Uterus (tissue), 2 donors: Measurements from ENCODE around the gene RPS6KB1.

Experiments used
- POLR2A ChIP-seq, 2 donors: fragments of 450-650 bp; IDR thresholded peaks; one replicate each; pipeline ENCODE4 v1.6.1; 2016; ENCODE audit warnings: antibody characterized with exemption in 2 of 2, mild to moderate bottlenecking in 1 of 2, moderate library complexity in 1 of 2
- TF ChIP-seq, protein P1 (sequence below), 4 experiments: fragments of 200-600 bp in 2 of 4; fragments of 450-650 bp in 2 of 4; sonication (generic) in 2 of 4; IDR thresholded peaks; one replicate each; pipeline ENCODE4 v1.5.1; 2016 to 2019; ENCODE audit warnings: antibody characterized with exemption in 4 of 4, mild to moderate bottlenecking in 2 of 4, moderate library complexity in 1 of 4

DNA sequence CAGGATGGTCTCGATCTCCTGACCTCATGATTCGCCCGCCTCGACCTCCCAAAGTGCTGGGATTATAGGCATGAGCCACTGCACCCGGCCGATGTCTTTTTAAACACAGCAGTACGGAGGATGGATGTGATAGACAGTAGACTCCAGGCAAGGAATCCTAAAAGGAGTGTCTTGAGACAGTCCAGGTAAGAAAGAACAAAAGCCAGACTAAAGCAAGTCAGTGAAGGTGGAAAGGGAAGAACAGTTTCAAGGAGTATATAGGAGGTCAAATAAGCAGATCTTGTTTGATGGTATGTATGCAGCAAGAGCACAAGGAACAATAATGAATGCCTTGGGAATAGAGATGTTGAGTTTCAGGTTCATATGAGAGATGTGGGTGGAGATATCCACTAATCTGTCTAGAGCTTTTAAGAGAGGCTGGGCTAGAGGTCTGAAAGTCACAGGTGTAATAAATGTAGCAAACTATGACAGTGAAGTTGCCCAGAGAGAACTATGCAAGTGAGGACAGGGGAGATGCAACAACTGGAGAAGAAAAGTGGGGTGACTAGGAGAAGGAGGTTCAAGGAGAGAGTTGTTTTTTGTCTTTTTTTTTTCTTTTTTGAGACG lies 4.7 kb upstream of the RPS6KB1 start:
- TF ChIP-seq, protein P1, sequence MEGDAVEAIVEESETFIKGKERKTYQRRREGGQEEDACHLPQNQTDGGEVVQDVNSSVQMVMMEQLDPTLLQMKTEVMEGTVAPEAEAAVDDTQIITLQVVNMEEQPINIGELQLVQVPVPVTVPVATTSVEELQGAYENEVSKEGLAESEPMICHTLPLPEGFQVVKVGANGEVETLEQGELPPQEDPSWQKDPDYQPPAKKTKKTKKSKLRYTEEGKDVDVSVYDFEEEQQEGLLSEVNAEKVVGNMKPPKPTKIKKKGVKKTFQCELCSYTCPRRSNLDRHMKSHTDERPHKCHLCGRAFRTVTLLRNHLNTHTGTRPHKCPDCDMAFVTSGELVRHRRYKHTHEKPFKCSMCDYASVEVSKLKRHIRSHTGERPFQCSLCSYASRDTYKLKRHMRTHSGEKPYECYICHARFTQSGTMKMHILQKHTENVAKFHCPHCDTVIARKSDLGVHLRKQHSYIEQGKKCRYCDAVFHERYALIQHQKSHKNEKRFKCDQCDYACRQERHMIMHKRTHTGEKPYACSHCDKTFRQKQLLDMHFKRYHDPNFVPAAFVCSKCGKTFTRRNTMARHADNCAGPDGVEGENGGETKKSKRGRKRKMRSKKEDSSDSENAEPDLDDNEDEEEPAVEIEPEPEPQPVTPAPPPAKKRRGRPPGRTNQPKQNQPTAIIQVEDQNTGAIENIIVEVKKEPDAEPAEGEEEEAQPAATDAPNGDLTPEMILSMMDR (IDR thresholded peaks at IDR 0.05), result no peak
- TF ChIP-seq POLR2A (IDR thresholded peaks at IDR 0.05), result no peak
